GM18517 (cell line): ENCODE measurements around the gene COPZ1.
"Not testable (repeated sequence)": the region's sequence is repeated elsewhere in the genome, so short reads cannot be mapped to it uniquely, and the experiment has no call there.

Experiments used
- ATAC-seq: cut with Tn5 transposase; IDR thresholded peaks from one replicate; pipeline ENCODE4 v1.9.1; 2021; ENCODE audit warnings: mild to moderate bottlenecking, moderate library complexity; ENCODE audit not compliant: unreplicated experiment

The COPZ1 gene

DNA sequence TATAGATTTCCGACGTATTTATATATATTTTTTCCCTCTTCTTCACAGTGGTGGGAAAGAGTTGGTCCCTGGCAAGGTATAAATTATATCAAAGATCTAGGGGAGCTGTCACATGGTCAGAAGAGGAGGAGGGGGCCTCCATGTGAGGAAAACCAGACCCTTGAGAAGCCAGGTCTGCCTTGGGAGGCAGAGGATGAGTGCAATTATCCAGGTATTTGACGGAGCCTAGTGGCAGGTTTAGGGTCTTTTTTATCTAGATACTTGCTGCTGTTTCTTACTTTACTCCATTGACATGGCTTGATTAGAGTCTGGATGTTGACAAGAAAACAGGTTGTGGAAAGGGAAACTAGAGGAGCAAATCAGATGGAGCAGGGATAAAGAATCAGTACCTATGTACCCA lies 5.5 kb downstream of the COPZ1 start:
- ATAC-seq = no peak

DNA sequence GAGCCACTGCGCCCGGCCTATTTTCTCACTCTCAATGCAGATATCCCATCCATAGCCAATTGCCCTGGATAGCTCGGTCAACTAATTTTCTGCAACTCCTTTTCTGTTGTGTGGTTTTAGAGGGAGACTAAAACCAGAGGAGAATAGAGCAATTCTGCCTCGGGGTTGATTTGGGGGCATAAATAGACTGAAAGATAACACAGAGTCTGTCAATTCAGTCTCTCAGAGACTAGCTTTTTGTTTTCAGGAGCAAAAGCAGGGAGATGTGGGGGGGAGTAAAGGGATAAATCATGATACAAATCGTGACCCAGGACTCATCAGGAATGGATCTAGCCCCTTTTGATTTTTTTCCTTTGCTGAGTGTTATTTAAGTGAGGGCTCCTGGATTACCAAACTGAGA lies 6.5 kb downstream of the COPZ1 start:
- no peak for ATAC-seq

- ATAC-seq = no peak
Observed at GRCh38 chr12:54333420-54334034, 8.6 kb downstream of the COPZ1 start.

- no peak for ATAC-seq
Observed at GRCh38 chr12:54337280-54337842, 12.4 kb downstream of the COPZ1 start.

DNA sequence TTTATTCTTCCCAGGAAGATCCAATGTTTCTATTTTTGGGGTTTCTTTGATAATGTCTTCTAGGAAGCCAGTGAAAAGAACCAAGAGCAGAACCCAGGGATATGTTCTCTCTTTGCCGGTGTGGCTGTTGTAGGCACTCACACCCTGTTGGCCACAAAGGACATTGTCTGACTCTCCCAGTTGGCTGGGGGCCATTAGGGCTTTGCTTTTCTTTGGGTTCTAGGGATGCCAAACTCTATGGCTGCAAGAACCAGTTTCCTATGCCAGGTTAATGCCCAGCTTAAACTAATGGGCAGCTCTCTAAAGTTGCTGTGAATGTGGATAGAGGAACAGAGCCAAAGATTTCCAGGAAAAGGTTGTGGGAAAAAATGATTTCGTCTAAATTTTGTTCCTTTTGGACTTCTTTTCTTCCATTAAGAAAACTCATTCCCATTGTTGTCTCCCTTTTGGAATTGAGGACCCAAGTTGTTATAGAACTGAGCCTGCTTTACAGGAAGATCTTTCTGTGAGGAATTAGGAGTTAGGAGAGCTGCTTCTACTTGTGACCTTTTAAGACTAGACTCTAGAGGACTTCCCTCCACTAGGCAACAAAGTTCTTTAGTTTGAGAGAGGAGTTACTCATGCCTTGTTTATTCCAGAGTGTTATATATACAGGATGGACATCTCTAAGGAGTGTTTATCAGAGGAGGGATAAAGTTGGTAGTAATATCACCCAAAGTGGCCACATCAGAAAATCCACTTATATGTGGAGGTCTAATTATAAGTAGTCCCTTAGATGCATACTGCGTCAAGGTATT lies 13.1 kb downstream of the COPZ1 start:
- no peak for ATAC-seq

DNA sequence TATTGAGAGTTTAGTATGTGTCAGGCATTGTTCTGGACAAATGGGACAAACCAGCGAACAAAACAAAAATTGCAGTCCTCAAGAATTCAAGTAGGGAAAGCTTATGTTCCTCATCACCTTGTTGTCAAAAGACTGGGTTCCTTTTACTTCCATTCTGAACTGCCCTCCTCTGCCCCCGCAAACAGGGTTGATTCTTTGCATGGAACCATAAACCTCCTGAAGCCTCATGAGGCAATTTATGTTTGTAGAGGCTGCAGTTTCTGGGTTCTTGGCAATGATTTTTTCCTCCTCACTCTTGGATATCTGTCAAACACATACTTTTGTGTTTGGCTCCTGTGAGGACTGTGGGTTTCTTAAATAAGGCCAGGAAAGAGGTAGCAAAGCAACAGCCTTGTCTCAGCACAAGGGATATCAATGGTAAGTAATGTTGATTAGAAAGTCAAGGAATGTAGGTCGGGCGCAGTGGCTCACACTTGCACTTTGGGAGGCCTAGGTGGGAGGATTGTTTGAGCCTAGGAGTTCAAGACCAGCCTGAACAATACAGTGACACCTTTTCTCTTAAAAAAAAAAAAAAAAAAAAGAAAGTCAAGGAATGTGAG lies 13.9 kb downstream of the COPZ1 start:
- ATAC-seq = no peak

GRCh38 chr12:54340846-54341245 lies 15.9 kb downstream of the COPZ1 start:
- no peak for ATAC-seq

GRCh38 chr12:54341378-54342300 lies 16.7 kb downstream of the COPZ1 start:
- no peak for ATAC-seq

- ATAC-seq = no peak
Observed at GRCh38 chr12:54349036-54349435, 24.1 kb downstream of the COPZ1 start.

GRCh38 chr12:54349679-54350078 lies 24.7 kb downstream of the COPZ1 start:
- no peak for ATAC-seq

DNA sequence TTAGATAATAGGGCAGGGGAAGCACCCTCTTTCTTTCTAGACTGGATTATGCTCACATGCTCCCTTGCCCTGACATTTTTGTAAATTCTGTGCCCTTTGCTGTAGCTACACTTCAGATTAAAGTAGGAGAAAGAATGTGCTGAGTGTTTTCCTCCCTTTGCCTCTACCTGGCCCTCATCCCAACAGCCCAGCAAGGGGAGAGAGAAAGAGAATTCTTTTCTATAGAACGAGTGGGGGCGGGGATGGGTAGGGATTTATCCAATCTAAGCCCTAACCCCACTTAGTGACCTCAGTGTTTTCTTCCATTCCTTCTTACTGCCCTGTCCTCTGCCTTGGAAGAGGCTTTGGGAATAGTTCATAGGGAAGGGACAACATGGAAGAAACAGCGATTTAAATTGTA lies 25.8 kb downstream of the COPZ1 start:
- ATAC-seq = no peak

DNA sequence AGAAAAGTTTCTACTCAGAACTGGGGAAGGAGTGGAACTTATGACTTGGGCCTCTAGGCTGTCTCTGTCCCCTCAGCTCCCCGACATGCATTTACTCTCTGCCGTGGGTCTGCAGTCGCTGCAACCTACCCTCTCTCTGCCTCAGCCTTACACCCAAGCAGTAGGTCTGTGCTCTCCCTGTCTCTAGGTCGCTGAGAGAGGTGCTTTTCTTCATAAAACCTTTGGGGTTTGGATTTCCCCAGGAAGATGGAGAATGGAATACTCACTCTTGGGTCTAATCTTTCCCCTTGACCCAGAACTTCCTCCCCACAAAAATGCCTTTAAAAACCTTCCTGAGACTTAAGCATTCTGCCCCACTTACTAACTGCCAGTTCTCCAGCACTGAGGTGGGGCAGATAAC lies 26.4 kb downstream of the COPZ1 start:
- no peak for ATAC-seq

GRCh38 chr12:54352022-54352531 lies 27.1 kb downstream of the COPZ1 start:
- ATAC-seq = no peak

GRCh38 chr12:54352891-54353874 lies 28.3 kb downstream of the COPZ1 start:
- ATAC-seq = no peak

- ATAC-seq = not testable (repeated sequence)
Observed at GRCh38 chr12:54354271-54354670, 29.3 kb downstream of the COPZ1 start.

GRCh38 chr12:54355104-54355815 lies 30.3 kb downstream of the COPZ1 start:
- no peak for ATAC-seq

DNA sequence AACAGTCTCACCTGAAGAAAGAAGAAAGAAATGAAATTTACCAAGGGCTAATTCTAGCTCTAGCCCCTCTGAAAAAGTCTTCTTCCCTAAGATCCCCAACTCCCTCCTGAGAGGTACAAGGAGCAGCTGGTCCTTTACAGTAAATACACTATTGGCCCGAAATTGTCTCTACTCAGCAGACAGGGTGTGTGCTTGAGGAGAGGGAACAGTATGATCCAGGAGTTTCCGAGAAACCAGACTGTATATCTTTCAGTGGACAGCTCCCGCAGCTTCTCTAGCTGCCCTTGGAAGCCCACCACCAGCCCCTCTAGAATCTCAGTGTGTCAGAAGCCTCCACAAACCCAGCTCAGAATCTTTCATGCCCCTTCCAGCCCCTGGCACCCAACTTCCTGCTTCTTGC lies 31.3 kb downstream of the COPZ1 start:
- ATAC-seq = no peak

GRCh38 chr12:54356951-54357356 lies 32.0 kb downstream of the COPZ1 start:
- ATAC-seq = no peak
